GM19238 (cell line): ENCODE measurements around the gene SARNP.
"Not testable (repeated sequence)": the region's sequence is repeated elsewhere in the genome, so short reads cannot be mapped to it uniquely, and the experiment has no call there.

Experiments
- DNase-seq: peaks from one replicate; pipeline ENCODE4 v3.0.0; 2011; ENCODE audit warnings: low spot score; ENCODE audit not compliant: insufficient read length

SARNP gene, protein sequence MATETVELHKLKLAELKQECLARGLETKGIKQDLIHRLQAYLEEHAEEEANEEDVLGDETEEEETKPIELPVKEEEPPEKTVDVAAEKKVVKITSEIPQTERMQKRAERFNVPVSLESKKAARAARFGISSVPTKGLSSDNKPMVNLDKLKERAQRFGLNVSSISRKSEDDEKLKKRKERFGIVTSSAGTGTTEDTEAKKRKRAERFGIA

DNA sequence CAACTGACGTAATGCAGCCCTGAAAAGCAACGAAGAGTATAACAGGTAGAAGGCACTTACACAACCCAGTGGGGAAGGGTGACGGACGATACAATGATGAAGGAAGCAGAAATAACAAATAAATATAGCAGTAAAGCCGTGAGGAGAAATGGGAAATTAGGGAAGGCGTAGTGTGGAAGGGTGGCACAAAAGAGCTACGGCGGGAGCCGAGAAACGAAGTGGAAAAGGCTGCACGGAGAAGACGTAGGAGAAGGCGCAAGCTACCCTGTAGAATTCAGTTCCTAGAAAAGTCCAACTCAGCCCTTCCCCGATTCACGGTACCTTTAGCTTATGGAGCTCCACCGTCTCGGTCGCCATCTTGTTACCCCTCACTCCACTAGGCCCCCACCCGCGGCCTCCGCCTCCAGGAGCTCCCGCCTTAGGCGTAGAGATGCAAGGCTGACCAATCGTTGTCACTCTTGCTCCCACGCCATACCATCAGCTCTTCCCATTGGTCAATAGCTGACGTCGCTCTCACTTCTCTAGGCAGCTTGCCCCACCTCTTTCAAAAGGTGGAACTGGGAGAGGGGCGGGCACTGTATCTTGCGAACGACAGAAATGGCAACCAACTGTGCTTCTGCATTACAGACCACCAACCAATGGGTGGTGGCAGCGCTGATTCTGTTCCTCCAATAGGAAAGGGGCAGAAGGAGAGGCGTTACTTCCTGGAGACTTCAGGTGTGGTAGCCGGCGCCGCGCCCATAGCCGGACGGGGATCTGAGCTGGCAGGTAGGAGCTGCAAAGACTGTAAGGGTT, at the start of gene SARNP, which contains the start of gene ORMDL2:
SARNP (minus strand) TSS at position 380 of the 795 bp plus-strand sequence; CDS start at position 357, 23 bp downstream.
ORMDL2 (plus strand) TSS at position 697 of the 795 bp plus-strand sequence. CDS start 959 bp downstream, outside the sequence.
- DNase-seq = peak; percentile 90

DNA sequence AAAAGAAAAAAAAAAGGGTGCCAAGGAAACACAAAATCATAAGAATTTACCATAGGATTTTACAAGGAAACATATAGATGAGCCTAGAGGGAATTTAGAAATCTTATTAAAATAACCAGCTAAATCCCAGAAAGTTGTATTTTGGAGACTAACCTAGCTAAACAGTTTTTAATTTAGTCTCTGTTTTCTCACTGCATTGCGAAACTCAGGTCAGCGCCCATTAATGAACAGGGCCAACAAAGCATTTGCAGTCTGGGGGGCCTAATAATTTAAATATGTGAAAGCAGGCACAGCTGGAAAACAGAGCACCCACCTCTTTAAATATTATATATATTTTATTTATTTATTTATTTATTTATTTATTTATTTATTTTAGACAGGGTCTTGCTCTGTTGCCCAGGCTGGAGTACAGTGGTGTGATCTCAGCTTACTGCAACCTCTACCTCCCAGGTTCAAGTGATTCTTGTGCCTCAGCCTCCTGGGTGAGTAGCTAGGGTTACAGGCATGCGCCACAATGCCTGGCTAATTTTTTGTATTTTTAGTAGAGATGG, 49.0 kb upstream of the SARNP start:
- not testable (repeated sequence) for DNase-seq

DNA sequence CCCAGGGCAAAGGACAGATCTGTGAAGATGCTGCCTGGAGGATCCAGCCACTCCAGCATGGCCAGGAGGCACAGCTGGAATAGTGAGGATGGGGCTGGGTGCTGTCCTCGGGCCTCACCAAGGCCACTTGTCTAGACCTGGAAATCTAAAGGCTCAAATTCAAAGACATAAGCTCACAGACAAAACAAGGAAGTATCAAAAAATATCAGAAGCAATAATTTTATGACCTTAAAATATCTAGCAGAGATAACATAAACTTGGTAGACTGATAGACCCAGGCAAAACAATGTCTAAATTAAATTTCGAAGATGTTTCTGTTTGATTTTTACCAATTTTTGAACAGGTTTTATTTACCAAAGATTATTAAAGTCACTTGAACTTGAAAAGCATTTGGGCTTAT, 47.8 kb upstream of the SARNP start:
- no peak for DNase-seq

DNA sequence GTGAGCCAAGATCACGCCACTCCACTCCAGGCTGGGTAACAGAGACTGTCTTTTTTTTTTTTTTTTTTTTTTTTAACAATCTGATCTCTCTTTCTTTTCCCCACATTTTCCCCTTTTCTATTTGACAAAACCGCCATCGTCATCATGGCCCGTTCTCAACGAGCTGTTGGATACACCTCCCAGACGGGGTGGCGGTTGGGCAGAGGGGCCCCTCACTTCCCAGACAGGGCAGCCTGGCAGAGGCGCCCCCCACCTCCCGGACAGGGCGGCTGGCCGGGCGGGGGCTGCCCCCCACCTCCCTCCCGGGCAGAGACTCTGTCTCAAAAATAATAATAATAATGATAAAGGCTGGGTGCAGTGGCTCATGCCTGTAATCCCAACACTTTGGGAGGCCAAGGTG, 45.4 kb upstream of the SARNP start:
- DNase-seq = not testable (repeated sequence)

DNA sequence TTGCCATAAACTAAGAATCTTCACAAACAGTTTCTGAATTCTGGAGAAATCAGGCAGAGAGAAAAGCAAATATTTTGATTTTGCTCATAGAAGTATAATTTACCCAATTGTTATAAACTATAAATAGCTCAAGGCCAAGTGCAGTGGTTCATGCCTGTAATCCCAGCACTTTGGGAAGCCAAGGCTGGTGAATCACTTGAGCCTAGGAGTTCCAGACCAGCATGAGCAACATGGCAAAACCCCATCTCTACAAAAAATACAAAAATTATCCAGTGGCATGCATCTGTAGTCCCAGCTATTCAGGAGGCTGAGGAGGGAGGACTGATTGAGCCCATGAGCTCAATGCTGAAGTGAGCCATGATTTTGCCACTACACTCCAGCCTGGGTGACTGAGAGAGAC, 44.8 kb upstream of the SARNP start:
- no peak for DNase-seq

DNA sequence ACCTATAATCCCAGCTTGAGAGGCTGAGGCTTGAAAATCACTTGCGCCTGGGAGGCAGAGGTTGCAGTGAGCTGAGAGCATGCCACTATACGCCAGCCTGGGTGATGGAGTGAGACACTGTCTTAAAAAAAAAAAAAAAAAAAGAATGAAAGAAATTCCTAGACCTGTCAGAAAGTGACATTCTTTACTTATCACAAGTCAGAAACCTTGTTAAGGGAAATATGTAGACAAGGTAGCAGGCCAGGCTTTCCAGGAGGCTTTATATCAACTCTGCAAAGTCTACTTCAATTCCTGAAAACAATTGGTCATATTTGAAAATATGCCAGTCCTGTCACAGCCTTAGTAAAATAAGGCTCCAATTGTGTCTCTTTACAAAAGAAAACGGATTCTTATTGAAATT, 44.3 kb upstream of the SARNP start:
- DNase-seq = no peak

DNA sequence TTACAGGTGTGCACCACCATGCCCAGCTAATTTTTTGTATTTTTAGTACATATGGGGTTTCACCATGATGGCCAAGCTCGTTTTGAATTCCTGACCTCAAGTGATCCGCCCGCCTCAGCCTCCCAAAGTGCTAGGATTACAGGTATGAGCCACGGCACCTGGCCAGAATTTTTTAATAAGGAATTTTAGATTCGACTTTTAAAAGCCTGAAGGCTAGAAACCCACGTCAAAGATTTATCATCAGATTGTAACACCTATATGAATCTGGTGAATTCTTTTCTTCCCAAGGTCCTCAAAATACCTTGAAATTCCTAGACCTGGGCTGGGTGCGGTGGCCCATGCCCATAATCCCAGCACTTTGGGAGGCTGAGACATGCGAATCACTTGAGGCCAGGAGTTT, 43.9 kb upstream of the SARNP start:
- DNase-seq = no peak

DNA sequence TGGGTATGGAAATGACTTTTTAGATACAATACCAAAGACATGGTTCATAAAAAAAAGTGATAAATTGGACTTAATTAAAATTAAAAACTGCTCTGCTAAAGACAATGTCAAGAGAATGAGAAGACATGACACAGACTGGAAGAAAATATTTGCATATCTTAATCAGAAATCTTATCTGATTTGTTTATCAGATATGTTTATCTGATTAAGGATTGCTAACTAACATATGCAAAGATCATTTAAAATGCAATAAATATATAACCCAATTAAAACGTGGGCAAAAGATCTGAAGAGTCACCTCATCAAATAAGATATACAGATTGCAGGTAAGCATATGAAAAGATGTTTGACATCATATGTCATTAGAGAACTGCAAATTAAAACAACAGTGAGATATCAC, 35.2 kb upstream of the SARNP start:
- DNase-seq = no peak

DNA sequence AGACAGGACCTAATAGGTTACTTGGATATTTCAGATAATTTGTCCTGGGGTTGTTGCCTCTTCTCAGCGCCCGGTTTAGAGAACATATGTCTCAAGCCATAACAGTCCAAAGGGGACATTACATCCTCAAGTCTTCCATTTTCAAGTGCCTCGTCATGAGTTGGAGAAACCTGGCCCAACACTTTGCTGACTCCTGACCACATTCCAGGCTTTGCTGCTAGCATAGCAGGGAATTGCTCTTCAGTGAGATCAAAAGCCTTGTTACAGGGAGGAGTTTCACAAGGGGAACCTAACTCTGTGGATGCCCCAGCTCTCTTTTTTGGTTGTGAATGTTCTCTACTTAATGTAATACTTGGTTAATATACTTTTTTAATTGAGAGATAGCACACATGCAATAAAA, 33.4 kb upstream of the SARNP start:
- DNase-seq = no peak

DNA sequence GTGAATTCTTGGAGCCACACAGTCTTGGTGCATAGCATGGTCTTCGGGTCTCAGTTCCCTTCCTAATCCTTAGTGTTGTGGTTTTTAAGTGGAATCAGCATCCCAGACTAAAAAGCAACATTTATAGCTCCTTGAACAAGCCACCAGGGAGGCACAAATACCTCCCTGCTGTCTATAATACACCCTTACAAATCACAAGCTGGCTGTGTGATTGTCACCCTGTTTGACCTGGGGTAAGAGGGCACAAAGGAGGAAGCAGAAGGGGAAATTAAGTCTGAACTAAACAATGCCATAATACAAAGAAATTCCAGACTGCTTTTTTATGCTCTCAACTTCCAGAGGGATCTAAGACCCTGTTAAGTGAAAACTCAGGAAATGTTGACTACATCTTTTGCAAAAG, 32.9 kb upstream of the SARNP start:
- no peak for DNase-seq

DNA sequence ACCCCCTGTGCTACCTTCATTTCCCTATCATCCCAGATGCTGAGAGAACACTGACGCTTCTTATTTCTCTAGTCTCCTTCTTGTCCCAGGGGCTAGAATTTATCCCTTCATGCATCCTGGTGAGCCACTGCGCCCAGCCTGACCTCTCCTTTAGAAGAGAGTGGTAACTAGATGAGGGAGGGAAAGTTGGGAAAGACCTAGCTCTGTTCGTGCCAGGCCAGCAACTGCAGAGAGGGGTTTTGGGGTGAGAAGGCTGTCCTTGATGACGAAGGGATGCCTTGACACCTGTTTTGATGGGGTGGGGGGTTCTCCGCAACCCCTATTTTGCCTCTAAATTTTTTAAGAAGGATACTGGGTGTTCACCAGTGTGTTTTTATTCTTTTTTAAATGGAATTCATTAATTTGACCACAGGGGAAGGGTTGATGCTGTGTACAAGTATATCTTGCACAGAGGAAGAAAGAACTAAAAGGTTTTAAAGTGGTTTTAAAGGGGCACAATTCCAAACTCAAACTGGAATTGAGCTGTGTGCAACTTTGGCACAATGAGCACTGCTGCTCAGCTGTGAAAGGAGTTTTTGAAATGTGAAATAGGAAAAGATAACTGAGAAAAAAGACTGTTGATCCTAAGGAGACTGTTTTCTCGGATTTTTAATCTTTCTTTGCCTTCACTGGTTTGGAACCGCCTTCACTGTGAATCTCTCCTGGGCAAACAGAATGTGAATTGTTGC, 32.3 kb upstream of the SARNP start:
- no peak for DNase-seq

DNA sequence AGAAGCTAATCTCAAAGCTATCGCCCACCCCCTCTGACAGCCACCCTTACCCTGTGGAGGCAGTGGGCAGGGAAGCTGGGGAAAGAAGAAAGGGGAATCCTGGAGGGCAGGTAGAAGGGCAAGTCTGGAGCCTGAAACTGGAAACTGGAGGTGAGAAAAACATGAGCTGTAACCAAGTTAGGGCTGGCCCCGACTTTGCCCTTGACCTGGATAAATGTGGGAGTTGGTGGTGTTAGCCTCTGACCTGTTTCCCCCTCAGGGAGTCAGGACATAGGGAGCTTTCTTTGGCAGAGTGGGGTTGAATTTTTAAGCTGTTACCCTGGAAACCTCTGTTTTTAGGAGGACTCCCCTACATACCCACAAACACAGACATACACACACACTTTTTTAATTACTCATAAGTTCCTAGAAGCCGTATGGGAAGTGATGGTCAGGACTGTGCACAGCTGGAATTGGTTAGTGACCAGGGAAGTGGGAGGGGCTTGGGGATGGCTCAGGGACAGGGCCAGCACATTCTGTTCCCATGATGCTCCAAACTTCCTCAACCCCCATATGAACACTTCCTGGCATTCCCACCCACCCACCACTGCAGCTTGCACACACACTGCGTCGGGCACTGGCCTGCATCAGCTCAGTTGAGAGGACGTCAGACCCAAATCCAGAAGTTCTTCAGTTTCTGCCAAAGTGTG, 30.2 kb upstream of the SARNP start:
- DNase-seq = no peak

DNA sequence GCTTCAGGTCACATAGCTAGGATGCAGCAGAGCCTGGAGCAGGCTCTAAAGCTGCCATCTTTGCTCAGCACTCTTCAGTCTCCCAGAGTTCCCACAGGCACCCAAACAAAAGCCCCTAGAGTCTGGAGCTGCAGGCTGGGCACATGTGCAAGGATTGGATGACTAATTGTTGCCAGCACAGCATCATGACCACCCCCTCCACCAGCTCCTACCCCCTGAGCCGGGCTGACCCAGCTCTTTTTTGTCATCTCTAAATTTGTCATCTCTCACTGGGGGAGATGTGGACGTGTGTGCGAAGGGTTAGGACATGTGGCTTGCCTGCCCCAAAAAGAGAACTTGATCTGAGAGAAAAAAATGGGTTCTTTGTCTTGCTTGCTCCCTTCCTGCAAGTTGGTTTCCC, 29.5 kb upstream of the SARNP start:
- DNase-seq = no peak

DNA sequence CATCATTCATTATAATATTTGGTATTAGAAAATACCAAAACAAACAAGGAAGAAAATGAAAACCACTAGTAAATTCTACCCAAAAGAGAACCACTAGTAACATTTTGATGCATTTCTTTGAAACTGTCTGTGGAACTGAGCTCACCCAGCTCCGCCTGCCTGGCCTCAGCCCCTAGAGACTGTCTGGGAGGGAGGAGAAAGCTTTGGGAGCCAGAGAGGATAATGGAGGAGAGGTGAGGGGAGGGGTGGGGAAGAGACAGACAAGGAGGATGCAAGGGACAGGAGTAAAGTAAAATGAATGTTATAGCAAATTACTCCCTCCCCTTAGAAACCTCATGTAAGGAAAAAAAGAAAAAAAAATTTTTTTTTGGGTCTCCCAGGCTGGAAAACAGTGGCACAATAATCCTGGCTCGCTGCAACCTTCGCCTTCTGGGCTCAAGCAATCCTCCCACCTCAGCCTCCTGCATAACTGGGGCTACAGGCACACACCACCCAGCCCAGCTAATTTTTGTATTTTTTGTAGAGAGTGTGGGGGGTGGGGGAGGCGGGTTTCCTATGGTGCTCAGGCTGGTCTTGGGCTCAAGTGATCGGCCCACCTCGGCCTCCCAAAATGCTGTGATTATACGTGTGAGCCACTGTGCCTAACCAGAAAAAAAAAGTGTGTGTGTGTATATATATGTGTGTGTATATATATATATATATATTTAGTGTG, 28.4 kb upstream of the SARNP start:
- no peak for DNase-seq

DNA sequence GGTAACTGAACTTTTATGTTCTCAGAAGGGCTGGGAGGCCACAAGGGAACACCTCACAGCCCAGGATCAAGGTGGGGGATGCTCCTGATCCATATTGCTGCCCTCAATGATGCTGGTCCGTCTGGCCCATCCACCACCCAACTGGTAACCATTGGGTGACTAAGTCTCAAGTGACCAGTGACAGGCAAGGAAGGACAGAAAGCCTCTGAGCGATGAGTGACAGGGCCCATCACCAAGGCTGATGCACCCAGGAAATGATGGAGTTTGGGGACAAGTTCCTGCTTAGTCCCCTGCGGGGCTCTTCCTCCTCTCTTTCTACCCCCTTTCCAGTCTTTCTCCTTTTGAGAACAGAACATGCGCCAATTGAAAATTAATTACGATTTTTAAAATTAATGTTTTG, 27.8 kb upstream of the SARNP start:
- DNase-seq = no peak

DNA sequence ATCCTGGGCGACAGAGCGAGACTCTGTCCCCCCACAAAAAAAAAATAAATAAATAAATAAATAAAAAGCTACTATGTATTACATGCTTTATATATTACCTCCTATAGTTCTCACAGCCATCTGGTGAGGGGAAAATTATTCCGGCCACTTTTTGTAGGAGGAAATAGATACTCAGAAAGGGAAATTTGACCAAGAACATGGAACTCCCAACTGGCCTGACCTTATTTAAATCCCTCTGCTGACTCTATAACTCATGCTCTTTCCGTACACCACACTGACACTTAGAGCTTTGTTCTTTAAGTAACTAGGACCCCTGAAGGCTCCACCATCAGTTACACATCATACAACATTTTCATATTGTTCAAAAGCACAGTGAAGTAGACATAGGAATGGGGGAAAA, 27.4 kb upstream of the SARNP start:
- DNase-seq = no peak

DNA sequence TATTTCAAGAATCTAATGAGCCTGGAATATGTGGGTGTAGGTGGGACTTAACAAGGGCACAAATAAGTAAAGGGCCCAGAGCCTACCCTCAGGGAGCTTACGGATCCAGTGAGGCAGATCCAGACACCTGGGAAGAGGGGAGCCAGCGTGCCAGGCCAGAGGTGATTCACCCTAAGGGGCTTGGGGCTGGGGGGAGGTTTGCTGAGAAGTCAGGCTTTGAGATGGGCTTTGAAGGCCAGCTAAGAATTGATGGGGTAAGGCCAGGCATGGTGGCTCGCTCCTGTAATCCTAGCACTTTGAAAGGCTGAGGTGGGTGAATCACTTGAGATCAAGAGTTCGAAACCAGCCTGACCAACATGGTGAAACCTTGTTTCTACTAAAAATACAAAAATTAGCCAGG, 25.9 kb upstream of the SARNP start:
- DNase-seq = no peak

DNA sequence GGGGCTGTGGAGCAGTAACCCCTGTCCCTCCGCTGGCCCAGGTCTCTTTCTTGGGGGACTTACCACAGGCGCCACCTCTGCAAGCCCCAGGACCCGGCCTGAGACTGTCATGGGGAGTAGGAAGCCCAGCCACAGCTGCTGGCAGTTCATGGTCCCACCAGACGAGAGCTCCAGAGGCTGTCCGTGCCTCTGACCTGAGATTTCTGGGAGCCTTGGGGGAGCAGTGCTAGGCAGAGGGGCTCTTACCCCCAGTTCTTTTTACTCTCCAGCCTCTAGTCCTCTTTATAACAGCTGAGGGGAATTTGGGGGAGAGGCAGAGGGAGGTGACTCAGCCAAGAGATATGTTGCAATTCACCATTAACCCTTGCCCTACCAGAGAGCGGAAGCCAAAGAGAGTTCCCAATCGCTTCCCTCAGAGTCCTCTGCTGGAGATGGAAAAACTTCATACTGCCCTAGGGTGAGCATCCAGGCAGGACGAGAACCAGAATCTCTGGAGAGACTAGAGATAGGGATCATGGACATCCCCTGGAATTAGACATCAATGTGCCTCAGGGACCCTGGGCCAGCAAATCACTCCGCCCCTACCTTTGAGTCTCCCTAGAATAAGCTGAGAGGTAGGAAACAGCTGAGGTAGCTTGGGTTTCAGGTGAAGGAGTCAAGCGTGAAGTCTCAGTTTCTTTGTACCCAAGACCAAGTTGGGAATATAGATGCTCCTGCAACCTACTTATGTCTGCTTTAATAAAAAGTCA, 25.3 kb upstream of the SARNP start, which contains the start of gene MMP19:
MMP19 (minus strand) TSS at position 256 of the 749 bp plus-strand sequence; CDS start at position 150, 106 bp downstream.
- no peak for DNase-seq

DNA sequence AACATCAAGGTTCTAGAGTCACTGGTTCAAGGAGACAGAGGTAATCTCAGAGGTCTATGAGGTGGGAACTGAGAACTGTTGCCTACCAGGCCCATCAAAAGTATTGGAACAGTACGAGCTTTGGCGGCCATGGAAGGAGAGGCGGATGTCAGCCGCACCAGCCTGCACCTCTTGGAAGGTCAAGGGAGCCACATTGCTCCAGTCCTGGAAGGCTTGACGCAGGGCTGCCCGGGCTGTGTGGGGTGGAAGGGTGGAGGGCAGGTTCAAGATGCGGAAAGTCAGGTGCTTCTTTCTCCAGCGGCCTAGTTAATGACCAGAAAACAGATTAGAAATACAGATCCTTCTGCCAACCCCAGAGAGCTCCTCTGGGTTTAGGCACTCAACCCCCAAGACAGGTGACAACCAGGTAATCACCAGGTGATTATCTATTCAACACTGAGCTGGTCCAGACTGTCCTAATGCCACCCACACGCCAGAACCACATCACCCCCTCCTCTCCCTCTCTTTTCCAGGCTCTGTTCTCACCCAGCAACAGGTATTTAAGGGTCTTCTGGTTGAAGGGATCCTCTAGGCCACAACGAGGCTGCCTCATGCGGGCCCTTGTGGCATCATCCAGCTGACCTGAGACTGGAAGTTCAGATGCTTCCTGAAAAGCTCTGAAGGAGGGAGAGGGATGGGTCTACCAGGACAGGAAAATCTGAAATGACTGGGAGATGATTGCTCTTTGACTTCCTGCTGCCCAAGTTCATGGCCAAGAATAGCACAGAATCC, 23.2 kb upstream of the SARNP start:
- DNase-seq = no peak
